Endothelial cell of umbilical vein (primary cell): ENCODE measurements around the gene MSH5.

Source experiments
- CTCF ChIP-seq, 2 donors: IDR thresholded peaks; 1 replicate in 1 of 2; 2 replicates in 1 of 2; pipeline ENCODE4 v1.5.1; 2011; ENCODE audit warnings: low read length in 2 of 2, mild to moderate bottlenecking in 2 of 2, moderate library complexity in 2 of 2, control low read depth in 1 of 2, inconsistent platforms in 1 of 2, low read depth in 1 of 2; ENCODE audit not compliant: insufficient read depth in 1 of 2; ENCODE audit errors: extremely low read depth in 1 of 2
- EZH2 ChIP-seq: IDR thresholded peaks from 2 replicates; pipeline ENCODE4 v1.6.1; 2012; ENCODE audit warnings: borderline replicate concordance, low read depth, mild to moderate bottlenecking, moderate library complexity, low read length, inconsistent platforms; ENCODE audit not compliant: severe bottlenecking
- GATA2 ChIP-seq: IDR thresholded peaks from 2 replicates; pipeline ENCODE4 v1.7.0; 2011; ENCODE audit warnings: low read depth, mild to moderate bottlenecking, moderate library complexity, mixed read lengths, low read length; ENCODE audit not compliant: insufficient read length, insufficient read depth
- POLR2A ChIP-seq: IDR thresholded peaks from 2 replicates; pipeline ENCODE4 v1.6.1; 2012; ENCODE audit warnings: low read depth, mild to moderate bottlenecking, control low read depth, low read length
- POLR2AphosphoS5 ChIP-seq: IDR thresholded peaks from 2 replicates; pipeline ENCODE4 v1.6.1; 2012; ENCODE audit warnings: low read depth, mild to moderate bottlenecking, control low read depth, low read length, moderate library complexity; ENCODE audit not compliant: insufficient read depth

- TF ChIP-seq POLR2A: no peak
- no peak for TF ChIP-seq CTCF (IDR thresholded peaks at IDR 0.05; ENCODE audit: extremely low read depth in 1 of 2, insufficient read depth in 1 of 2, low read depth in 1 of 2, low read length in 2 of 2)
- TF ChIP-seq POLR2AphosphoS5: no peak
- no peak for TF ChIP-seq EZH2
- no peak for TF ChIP-seq GATA2
Measured at GRCh38 chr6:31764198-31764597, 24.4 kb downstream of the MSH5 start.
